GM12878 (cell line): ENCODE measurements around the gene FSIP1. TPM values are rescaled to one million over a fixed set of nuclear protein-coding genes. Genes with fewer than 3 reads are reported as not detected.

Experiments
- ATF7 ChIP-seq: fragments of 450-650 bp; IDR thresholded peaks from 2 replicates; pipeline ENCODE4 v1.6.1; 2016; ENCODE audit warnings: low read depth, mild to moderate bottlenecking
- CEBPB ChIP-seq, 2 experiments: fragments of 150-350 bp in 1 of 2; IDR thresholded peaks; 2 replicates each; pipeline ENCODE4 v1.6.1; 2012 to 2014; ENCODE audit warnings: low read depth in 2 of 2, low read length in 2 of 2, borderline replicate concordance in 1 of 2, inconsistent platforms in 1 of 2
- EZH2 ChIP-seq: IDR thresholded peaks from 2 replicates; pipeline ENCODE4 v1.6.1; 2012; ENCODE audit warnings: low read depth, mild to moderate bottlenecking, control low read depth, inconsistent platforms, low read length, borderline replicate concordance; ENCODE audit not compliant: control insufficient read depth
- FOXM1 ChIP-seq: IDR thresholded peaks from 2 replicates; pipeline ENCODE4 v1.6.1; 2012; ENCODE audit warnings: low read depth, mild to moderate bottlenecking, inconsistent platforms, low read length, moderate library complexity
- TBL1XR1 ChIP-seq: IDR thresholded peaks from 2 replicates; pipeline ENCODE4 v1.6.1; 2012; ENCODE audit warnings: low read depth, low read length, improper control_type of control experiment
- TCF12 ChIP-seq: IDR thresholded peaks from 2 replicates; pipeline ENCODE4 v1.6.1; 2011; ENCODE audit warnings: low read depth, mild to moderate bottlenecking, low read length
- ZNF207 ChIP-seq: fragments of 450-650 bp; IDR thresholded peaks from 2 replicates; pipeline ENCODE4 v1.6.1; 2014; ENCODE audit warnings: antibody characterized with exemption, mild to moderate bottlenecking, borderline replicate concordance
- ZNF384 ChIP-seq: IDR thresholded peaks from 2 replicates; pipeline ENCODE4 v1.6.1; 2012; ENCODE audit warnings: low read depth, mild to moderate bottlenecking, low read length, improper control_type of control experiment, borderline replicate concordance
- polyA plus RNA-seq, 11 experiments: library from polyadenylated mRNA; depleted of rRNA in 4 of 11; unstranded in 6 of 11; stranded (reverse) in 5 of 11; fragments of >200 nt; fragmentation: Nextera tagmentation in 4 of 11; fragmentation: Illumina TruSeq in 1 of 11; extraction: Ambion mirVana in 4 of 11; extraction: Trizol in 1 of 11; gene quantifications; 1 replicate in 1 of 11; 2 replicates in 10 of 11; pipeline versions ENCODE4 v1.2.1 to v1.2.3, GENCODE V29; 2011 to 2016; ENCODE audit warnings: inconsistent platforms in 2 of 11, missing spikeins in 2 of 11, low read depth in 1 of 11
- total RNA-seq, 4 experiments: library from RNA; depleted of rRNA in 3 of 4; stranded (reverse); fragments of >200 nt in 3 of 4; fragmentation: Illumina TruSeq in 1 of 4; extraction: Trizol in 1 of 4; gene quantifications; 2 replicates each; pipeline versions ENCODE4 v1.2.1 to v1.2.3, GENCODE V29; 2013 to 2021
- TF ChIP-seq, protein P1 (sequence below): IDR thresholded peaks from 2 replicates; pipeline ENCODE4 v1.6.1; 2012; ENCODE audit warnings: improper control_type of control experiment, low read depth, low read length; ENCODE audit not compliant: insufficient replicate concordance
- TF ChIP-seq, protein P2 (sequence below): IDR thresholded peaks from 2 replicates; pipeline ENCODE4 v1.6.1; 2011; ENCODE audit warnings: borderline replicate concordance, low read depth, mild to moderate bottlenecking, moderate library complexity, low read length; ENCODE audit not compliant: insufficient read depth, poor library complexity, severe bottlenecking
- TF ChIP-seq, protein P3 (sequence below), 3 experiments: IDR thresholded peaks in 2 of 3; conservative IDR thresholded peaks in 1 of 3; 2 replicates each; pipeline ENCODE4 v1.5.1; 2011; ENCODE audit warnings: low read depth in 3 of 3, low read length in 3 of 3, mild to moderate bottlenecking in 3 of 3, control low read depth in 2 of 3, moderate library complexity in 2 of 3, inconsistent platforms in 1 of 3, mixed read lengths in 1 of 3; ENCODE audit not compliant: control insufficient read depth in 2 of 3, insufficient read depth in 1 of 3; ENCODE audit errors: extremely low read depth in 1 of 3
- TF ChIP-seq, protein P4 (sequence below): fragments of 150-350 bp; IDR thresholded peaks from 2 replicates; pipeline ENCODE4 v1.6.1; 2014; ENCODE audit warnings: mild to moderate bottlenecking, low read depth, low read length

Gene FSIP1
- total and polyA plus RNA-seq, 10 of the 15 experiments (the other 5 are each of a cell fraction or from before 2014, with no cell fraction given): 0.15 to 0.67 (median 0.35) TPM

DNA sequence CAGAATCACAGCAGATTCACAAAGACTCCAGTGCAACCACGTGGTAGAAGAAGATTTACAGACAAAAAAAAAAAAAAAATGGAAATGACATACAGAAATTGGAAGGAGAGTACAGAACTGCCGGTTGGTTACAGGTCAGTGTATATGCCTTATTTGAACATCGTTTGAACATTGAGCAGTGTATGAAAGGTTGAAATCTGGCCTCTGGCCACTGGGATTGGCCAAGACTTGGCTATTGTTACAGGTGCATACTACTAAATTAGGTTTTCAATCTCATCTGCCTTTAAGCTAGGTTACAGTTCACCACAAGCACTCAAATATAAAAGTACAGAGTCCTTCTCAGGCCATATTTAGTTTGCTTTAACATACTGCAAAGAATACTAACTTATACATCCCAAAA is 142.0 kb downstream of the FSIP1 start (continued):
- TF ChIP-seq, protein P1, sequence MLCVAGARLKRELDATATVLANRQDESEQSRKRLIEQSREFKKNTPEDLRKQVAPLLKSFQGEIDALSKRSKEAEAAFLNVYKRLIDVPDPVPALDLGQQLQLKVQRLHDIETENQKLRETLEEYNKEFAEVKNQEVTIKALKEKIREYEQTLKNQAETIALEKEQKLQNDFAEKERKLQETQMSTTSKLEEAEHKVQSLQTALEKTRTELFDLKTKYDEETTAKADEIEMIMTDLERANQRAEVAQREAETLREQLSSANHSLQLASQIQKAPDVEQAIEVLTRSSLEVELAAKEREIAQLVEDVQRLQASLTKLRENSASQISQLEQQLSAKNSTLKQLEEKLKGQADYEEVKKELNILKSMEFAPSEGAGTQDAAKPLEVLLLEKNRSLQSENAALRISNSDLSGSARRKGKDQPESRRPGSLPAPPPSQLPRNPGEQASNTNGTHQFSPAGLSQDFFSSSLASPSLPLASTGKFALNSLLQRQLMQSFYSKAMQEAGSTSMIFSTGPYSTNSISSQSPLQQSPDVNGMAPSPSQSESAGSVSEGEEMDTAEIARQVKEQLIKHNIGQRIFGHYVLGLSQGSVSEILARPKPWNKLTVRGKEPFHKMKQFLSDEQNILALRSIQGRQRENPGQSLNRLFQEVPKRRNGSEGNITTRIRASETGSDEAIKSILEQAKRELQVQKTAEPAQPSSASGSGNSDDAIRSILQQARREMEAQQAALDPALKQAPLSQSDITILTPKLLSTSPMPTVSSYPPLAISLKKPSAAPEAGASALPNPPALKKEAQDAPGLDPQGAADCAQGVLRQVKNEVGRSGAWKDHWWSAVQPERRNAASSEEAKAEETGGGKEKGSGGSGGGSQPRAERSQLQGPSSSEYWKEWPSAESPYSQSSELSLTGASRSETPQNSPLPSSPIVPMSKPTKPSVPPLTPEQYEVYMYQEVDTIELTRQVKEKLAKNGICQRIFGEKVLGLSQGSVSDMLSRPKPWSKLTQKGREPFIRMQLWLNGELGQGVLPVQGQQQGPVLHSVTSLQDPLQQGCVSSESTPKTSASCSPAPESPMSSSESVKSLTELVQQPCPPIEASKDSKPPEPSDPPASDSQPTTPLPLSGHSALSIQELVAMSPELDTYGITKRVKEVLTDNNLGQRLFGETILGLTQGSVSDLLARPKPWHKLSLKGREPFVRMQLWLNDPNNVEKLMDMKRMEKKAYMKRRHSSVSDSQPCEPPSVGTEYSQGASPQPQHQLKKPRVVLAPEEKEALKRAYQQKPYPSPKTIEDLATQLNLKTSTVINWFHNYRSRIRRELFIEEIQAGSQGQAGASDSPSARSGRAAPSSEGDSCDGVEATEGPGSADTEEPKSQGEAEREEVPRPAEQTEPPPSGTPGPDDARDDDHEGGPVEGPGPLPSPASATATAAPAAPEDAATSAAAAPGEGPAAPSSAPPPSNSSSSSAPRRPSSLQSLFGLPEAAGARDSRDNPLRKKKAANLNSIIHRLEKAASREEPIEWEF: no peak
- TF ChIP-seq, protein P2, sequence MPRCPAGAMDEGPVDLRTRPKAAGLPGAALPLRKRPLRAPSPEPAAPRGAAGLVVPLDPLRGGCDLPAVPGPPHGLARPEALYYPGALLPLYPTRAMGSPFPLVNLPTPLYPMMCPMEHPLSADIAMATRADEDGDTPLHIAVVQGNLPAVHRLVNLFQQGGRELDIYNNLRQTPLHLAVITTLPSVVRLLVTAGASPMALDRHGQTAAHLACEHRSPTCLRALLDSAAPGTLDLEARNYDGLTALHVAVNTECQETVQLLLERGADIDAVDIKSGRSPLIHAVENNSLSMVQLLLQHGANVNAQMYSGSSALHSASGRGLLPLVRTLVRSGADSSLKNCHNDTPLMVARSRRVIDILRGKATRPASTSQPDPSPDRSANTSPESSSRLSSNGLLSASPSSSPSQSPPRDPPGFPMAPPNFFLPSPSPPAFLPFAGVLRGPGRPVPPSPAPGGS: no peak
- TF ChIP-seq TCF12: no peak
- TF ChIP-seq EZH2: no peak
- TF ChIP-seq, protein P3, sequence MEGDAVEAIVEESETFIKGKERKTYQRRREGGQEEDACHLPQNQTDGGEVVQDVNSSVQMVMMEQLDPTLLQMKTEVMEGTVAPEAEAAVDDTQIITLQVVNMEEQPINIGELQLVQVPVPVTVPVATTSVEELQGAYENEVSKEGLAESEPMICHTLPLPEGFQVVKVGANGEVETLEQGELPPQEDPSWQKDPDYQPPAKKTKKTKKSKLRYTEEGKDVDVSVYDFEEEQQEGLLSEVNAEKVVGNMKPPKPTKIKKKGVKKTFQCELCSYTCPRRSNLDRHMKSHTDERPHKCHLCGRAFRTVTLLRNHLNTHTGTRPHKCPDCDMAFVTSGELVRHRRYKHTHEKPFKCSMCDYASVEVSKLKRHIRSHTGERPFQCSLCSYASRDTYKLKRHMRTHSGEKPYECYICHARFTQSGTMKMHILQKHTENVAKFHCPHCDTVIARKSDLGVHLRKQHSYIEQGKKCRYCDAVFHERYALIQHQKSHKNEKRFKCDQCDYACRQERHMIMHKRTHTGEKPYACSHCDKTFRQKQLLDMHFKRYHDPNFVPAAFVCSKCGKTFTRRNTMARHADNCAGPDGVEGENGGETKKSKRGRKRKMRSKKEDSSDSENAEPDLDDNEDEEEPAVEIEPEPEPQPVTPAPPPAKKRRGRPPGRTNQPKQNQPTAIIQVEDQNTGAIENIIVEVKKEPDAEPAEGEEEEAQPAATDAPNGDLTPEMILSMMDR (IDR thresholded peaks at IDR 0.05 in 2 of 3, conservative IDR thresholded peaks at IDR 0.05 in 1 of 3; ENCODE audit: control insufficient read depth in 2 of 3, extremely low read depth in 1 of 3, insufficient read depth in 1 of 3, low read depth in 3 of 3, low read length in 3 of 3): no peak
- TF ChIP-seq ZNF207: no peak
- TF ChIP-seq CEBPB (IDR thresholded peaks at IDR 0.05; ENCODE audit: borderline replicate concordance in 1 of 2, low read depth in 2 of 2, low read length in 2 of 2): no peak
- TF ChIP-seq TBL1XR1: no peak
- TF ChIP-seq, protein P4, sequence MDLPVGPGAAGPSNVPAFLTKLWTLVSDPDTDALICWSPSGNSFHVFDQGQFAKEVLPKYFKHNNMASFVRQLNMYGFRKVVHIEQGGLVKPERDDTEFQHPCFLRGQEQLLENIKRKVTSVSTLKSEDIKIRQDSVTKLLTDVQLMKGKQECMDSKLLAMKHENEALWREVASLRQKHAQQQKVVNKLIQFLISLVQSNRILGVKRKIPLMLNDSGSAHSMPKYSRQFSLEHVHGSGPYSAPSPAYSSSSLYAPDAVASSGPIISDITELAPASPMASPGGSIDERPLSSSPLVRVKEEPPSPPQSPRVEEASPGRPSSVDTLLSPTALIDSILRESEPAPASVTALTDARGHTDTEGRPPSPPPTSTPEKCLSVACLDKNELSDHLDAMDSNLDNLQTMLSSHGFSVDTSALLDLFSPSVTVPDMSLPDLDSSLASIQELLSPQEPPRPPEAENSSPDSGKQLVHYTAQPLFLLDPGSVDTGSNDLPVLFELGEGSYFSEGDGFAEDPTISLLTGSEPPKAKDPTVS: no peak
- TF ChIP-seq ATF7: no peak
- TF ChIP-seq ZNF384: no peak
- TF ChIP-seq FOXM1: no peak
